ENCODE results near the gene ATXN7L2. TPM values are rescaled to one million over a fixed set of nuclear protein-coding genes. Genes with fewer than 3 reads are reported as not detected.
A peak's percentile ranks its signal among the peaks of the same experiment; 100 is the strongest.

ATXN7L2 gene
- total RNA-seq, 2 donors from 2014 or later: 2.5 to 3.4 TPM

DNA sequence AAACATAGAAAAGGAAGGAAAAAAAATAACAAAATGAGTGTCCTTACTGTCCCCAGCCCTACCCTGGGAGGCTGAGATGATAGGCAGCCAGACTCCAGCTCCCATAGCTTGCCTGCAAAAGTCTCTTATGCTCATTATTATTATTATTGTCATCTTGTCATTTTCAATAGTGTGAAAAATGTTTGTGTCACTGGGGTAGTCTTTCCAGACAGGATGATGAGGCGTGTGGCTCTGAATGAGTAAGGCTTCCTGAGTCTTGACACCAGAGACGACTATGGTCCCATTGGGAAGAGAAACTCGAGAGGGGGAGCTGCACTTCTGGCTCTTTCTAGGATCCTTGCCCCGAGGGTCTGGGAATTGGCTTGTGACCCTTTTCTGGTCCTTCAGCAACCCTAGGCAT, 9.1 kb downstream of the ATXN7L2 start:
- ATAC-seq (no peak), DNase-seq (no peak)
- intact Hi-C loops (cut with DNase I): loop anchor here in 1 of 2 donors (5.0 kb wide), 1 partner anchor 40 kb away; no protein-coding TSS in a partner anchor

DNA sequence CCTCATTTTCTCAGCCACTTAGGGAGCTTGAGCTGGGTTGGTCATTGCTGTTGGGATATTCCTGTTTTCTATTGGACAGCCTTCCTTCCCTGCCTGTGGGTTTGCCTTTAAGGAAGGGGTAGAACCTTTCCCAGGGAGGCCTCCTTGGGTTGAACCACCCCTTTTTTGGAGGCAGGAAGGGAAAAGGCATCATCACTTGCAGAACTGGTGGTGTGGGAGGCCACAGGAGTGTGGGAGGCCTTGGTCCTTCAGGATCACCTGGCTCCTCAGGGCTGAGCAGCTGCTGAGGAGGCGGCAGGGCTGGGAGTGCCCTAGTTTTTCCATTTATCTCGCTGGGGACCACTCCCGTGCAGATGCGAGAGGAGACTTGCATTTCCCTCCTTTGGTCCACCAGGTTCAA, 9.5 kb downstream of the ATXN7L2 start:
- intact Hi-C loops (cut with DNase I): loop anchor here in 1 of 2 donors (5.0 kb wide), 1 partner anchor 39 kb away; no protein-coding TSS in a partner anchor
- DNase-seq (no peak), ATAC-seq (no peak)

DNA sequence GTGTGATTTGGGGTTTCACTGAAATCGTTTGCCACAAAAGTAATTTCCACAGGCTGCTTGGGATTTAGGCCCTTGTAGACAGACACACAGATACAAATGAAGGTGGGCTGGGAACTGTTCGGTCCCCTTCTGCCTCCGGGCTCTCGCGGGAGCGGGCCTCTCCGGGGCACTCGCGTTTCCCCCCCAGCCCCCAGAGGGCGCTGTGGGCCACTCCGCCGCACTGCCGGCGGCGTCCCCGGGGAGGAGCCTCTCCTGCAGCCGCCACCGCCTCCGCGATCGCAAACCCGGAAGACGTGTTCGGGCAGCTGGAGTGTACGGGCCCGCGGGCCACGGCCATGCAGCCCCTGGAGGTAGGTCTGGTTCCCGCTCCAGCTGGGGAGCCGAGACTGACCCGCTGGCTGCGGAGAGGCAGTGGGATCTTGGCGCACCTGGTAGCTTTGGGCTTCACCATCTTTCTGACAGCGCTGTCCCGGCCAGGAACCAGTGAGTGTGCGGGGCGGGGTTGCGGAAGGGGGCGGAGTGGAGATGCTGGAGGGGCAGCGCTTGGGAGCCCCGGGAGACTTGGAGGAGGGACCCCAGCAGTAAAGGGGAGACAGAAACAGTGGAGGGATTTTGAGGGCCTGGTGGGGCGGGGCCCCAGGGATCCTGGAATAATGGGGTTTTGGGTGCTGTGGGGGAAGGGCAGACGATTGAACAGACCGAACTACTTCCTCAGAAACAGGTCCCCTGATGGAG, 10.3 kb downstream of the ATXN7L2 start, which contains the start of gene CYB561D1:
TSS of gene CYB561D1 (plus strand) at position 290 of the 735 bp plus-strand sequence. CDS start at position 336, 46 bp downstream.
- intact Hi-C loops (cut with DNase I): loop anchor here in 1 of 2 donors (5.0 kb wide), 1 partner anchor 38 kb away; no protein-coding TSS in a partner anchor
- DNase-seq: peak; percentile 91
- peak; percentile 91 to 94 for ATAC-seq

DNA sequence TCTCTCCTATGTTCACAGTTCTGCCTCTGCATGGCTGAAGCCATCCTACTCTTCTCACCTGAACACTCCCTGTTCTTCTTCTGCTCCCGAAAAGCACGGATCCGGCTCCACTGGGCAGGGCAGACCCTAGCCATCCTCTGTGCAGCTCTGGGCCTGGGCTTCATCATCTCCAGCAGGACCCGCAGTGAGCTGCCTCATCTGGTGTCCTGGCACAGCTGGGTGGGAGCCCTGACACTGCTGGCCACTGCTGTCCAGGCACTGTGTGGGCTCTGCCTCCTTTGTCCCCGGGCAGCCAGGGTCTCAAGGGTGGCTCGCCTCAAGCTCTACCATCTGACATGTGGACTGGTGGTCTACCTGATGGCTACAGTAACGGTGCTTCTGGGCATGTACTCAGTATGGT, 12.0 kb downstream of the ATXN7L2 start:
- ATAC-seq (no peak), DNase-seq (peak; percentile 22)
- intact Hi-C loops (cut with DNase I): no loop called here

DNA sequence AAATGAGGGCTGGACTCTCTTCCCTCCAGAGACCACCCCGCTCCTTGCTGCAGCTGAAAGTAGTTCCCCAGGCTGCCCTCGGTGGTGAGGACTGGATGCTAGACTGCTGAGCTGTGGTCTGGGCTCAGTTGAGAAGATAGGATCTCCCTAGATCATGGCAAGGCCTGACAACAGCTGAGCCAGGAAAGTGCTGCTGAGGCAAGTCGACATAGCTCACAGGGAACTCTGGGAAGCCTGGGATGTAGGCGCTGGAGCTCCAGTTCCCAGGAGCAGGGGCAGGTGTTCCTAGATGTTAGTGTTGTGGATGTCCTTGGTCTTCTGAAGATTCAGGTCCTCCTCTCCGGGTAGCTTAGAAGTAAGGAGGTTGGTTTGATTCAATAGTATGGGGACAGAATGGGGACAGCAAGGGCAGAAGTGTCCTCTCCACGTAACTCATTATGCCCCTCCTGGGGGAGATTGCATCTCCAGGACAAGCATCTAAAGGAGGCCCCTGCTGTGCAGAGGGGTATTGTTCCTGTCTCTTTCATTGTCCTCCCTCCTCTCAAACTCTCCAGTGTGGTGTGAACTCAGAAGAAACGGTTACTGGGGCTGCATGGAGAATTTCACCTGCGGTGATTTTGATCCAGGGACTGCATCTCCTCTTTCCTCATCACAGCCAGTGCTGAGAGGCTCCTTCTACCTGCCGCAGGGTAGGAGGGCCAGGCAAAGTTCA, 13.9 kb downstream of the ATXN7L2 start:
- no peak for ATAC-seq
- DNase-seq: no peak
- intact Hi-C loops (cut with DNase I): loop anchor here in 1 of 2 donors (2.0 kb wide), 1 partner anchor 33 kb away; no protein-coding TSS in a partner anchor

DNA sequence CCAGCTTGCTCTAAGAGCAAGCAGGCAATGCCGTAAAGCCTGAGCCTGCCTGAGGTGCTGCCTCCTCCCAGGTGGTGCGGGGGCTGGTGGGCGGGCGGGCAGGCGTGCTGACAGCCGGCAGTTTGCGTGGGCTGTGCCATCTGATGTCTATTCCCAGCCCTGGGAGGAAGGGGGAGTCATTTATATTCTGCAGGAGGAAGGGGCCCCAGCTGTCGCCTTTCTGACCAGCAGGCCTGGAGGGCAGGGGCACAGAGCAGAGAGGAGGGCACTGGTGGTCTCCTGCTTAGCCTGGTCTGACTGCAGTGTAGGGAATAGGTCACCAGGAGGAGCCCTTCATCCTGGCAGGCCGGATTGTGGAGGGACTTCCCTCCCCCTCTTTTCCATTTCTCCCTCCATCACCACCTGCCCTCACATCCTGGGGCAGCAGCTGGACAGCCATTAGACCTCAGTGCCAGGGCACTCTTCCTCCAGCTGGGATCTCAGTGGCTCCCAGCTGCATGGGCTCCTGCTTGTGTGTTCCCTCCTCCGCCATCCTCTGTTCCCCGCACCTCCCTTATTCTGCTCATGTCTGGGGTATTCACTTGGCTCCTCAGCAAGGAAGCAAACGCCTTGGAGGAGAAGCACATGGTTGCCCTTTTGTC, 14.6 kb downstream of the ATXN7L2 start:
- intact Hi-C loops (cut with DNase I): loop anchor here in 1 of 2 donors (2.0 kb wide), 1 partner anchor 33 kb away; no protein-coding TSS in a partner anchor
- ATAC-seq: peak in 1 of 2 donors; percentile 5
- DNase-seq: no peak

DNA sequence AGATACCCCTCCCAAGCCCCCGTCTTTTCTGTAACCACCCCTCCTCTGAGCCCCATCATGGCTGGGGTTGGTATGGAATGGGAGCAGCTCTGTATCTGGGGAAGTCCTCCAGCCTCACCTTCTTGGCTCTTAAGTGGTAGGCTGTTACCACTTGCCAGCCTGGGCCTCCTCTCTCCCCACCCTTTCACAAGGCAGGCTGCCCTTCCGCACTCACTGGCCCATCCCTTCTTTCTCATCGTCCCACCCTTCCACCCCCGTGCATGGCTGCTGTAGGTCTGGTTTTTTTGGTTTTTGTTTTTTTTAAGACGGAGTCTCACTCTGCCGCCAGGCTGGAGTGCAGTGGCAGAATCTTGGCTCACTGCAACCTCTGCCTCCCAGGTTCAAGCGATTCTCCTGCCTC, 15.4 kb downstream of the ATXN7L2 start:
- DNase-seq (no peak), ATAC-seq (peak in 1 of 2 donors; percentile 27)
- intact Hi-C loops (cut with DNase I): loop anchor here in 1 of 2 donors (2.0 kb wide), 1 partner anchor 32 kb away; no protein-coding TSS in a partner anchor

DNA sequence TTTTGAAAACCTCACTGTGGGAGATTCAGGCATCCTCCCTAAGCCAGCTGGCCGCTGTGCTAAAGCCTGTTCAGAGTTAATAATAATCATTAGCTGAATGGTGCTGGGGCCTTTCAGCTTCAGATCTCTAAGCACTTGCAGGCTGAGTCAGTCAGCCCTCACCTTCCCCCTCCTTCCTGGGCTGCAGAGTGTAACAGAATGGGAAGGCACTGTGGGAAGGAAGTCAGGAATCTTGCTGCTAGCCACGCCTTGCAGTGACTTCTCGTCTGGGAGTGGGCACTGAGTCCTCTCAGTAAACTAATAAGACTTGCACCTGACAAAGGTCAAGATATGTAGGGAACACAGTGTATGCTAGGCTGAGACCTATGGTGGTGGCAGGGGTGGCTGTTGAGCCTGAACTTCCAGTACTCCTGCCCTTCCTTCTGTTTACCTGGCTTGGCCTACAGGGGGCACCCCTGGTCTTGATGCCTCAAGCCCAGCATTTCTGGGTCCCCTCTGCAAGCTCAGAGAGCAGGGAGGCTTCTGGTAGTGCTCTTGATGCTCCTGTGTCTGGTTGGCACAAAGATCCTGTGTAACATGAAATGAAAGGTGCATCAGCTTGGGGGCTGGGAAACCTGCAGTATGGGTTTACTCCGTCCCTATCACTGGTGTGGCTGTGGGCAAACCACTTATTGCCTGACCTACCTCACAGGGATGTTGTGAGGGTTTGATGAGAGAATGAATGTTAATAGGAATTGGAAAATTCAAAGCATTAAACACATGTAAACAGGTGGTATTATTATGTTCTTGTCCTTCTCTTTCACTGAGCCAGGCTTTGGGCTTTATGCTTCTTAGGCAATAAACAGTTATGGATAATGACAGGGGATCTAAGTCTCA, 16.2 kb downstream of the ATXN7L2 start:
- DNase-seq (peak; percentile 45), ATAC-seq (peak in 1 of 2 donors; percentile 16)
- intact Hi-C loops (cut with DNase I): loop anchor here in 1 of 2 donors (2.0 kb wide), 1 partner anchor 31 kb away; no protein-coding TSS in a partner anchor

DNA sequence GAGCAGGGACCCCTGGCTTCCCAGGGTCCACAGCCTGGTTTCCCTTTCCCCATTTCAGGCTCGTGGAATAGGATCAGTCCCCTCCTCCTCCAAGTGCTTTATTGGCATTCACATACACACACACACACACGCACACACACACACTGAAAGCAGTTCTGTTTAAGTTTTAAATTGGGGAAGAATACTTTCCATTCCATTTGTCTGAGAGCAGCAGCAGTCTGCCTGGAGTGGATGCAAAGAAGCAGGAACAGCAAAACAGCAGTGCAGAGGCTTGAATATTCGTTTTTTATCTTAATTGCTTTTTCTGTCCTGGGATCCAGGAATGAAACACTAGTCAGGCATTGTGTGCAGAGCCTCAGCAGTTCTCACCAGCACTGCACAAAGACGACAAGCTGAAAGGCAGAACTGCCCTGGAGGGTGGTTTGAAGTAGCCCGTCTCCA, 17.3 kb downstream of the ATXN7L2 start:
- DNase-seq (no peak), ATAC-seq (no peak)
- intact Hi-C loops (cut with DNase I): no loop called here

DNA sequence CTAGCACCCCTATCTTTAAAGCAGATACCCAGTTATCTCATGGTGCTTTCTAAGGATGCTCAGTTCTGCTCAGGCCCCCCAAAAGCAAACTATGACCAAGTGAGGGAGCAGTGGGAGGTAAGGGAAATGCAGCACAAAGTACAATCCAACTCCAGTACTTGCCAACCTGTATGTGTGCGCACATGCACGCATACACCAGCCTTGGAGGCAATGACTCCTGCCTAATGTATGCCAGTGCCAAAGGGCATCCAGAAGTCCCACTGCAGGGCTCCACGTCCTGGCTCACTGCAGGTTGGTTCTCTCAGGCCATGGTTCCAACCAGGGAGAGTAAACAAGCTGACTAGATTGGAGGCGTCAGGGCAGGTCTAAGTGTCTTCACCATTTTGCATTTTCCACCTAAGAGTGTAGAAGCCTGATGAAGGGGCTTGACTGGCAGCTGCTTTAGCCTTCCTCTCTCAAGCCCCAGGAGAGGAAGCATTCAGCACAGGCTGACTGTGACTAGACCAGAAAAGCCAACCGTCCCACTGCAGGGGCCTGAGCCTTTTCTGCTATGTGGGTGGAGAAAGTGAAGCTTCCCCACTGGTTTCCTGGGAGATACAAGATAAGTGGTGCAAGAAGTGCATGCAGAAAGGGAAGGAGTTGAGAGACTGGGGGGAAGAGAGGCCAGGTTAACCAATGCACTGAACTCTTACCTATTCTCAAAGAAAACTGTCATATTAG, 18.1 kb downstream of the ATXN7L2 start:
- ATAC-seq (no peak), DNase-seq (no peak)
- intact Hi-C loops (cut with DNase I): no loop called here

DNA sequence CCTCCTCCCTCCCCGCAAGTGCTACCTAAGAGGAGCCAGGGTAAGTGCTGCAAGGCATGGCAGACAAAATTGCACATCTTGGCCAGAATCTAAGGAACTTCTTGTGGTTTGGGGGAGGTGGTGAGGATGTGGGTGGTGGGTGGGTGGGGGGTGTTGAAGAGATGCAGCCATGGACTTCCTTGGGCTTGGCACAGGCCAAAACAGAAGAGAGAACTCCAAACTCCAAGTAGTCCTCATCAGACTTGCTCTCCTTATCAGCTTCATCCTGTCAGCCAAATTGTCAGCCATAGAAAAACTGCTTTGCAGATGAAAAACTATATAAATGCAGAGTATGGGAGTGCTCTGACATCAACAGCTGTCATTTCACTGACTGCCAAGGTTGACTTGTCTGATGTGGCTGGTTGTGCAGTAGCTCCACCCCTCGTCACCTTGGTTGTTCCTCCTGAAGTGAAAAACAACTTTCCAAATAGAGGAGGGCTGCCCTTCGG, 18.7 kb downstream of the ATXN7L2 start:
- ATAC-seq (no peak), DNase-seq (no peak)
- intact Hi-C loops (cut with DNase I): no loop called here

DNA sequence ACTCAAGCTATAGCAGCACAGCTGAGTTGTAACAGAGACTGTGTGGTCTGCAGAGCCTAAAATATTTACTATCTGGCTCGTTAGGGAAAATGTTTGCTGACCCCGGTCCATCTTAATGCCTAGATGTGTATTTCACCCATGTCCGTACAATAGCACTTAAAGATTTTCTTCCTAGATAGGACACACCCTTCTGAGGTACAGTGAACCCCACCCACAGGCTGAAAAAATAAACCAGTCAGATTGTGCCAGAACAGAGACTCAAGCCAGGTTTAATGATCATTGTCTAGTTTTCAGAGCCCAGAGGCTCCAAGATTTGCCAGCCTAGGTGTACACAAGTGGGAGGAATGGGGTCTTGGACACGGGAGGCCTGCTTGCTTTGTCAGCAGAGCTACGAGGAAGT, 20.2 kb downstream of the ATXN7L2 start:
- no peak for DNase-seq
- no peak for ATAC-seq
- intact Hi-C loops (cut with DNase I): no loop called here

DNA sequence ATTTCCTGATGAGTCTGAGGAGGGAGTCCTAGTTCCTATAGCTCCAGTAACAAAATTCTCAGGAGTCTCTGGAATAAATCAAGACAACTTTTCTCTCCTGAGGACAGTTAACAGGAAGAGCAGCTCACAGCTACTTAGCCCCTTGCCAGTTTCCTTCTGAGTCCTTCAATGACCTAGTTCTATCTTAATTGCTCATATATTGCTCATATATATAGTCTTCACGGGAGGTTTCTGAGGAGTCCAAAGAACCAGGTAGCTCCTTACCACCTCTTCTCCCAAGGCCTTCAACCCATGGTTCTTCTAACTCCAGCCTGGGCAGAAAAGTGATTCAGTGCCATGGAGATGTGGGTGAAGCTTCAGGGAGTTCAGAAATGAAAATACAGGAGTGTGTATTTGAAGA, 21.3 kb downstream of the ATXN7L2 start:
- intact Hi-C loops (cut with DNase I): no loop called here
- no peak for DNase-seq

DNA sequence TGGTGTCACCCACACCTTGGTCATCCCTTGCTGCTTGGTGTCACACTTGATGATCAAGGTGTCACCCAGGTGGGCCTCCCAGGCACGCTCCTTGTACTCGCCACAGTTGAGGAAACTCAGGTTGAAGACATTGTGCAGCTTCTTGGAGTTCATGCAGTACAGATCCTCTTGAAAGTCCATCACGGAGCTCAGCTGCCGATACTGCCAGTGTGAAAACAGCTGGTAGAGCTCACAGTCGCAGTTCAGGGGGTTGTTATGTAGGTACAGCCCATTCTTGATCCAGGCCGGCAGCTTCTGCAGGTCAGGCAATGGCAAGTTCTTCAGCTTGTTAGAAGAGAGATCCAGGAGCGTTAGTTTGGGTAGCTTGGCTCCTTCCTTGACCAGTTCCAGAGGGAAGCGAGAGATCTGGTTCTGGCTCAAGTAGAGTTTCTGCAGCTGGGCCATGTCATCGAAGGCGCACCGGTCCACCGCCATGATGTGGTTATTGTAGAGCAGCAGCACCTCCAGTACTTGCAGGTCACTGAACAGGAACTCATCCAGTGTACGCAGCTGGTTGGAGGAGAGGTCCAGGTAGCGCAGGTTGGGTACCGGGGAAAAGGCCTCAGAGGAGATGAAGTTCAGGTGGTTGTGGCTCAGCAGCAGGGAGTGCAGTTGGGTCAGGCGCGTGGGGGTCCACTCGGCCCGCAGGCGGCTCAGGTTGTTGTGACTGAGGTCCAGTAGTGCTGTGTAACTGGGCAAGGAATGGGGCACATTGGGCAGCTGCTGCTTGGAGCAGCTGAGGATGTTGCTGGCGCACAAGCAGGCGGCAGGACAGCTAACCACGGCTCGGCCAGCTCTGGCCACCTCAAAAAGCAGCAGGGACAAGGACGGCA, 24.5 kb downstream of the ATXN7L2 start:
- peak; percentile 13 for DNase-seq
- intact Hi-C loops (cut with DNase I): no loop called here
- no peak for ATAC-seq

More for the DNA sequence above, 21.3 kb downstream of the ATXN7L2 start:
- no peak for ATAC-seq

DNA sequence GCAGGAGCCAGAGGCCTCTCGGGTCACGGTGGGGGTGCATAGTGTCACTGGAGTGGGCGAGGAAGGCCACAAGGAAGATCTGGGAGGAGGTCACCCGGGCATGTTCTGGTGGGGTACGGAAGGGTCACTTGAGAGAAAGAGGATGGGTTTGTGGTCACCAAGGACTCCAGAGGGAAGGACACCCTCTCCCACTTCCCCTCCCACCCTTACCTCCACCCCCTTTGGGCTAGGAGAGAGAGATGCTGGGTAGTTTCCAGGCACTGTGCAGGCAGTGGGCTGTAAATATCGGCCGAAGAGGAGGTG, 25.1 kb downstream of the ATXN7L2 start:
- intact Hi-C loops (cut with DNase I): no loop called here
- DNase-seq (peak; percentile 20), ATAC-seq (peak in 1 of 2 donors; percentile 13)

DNA sequence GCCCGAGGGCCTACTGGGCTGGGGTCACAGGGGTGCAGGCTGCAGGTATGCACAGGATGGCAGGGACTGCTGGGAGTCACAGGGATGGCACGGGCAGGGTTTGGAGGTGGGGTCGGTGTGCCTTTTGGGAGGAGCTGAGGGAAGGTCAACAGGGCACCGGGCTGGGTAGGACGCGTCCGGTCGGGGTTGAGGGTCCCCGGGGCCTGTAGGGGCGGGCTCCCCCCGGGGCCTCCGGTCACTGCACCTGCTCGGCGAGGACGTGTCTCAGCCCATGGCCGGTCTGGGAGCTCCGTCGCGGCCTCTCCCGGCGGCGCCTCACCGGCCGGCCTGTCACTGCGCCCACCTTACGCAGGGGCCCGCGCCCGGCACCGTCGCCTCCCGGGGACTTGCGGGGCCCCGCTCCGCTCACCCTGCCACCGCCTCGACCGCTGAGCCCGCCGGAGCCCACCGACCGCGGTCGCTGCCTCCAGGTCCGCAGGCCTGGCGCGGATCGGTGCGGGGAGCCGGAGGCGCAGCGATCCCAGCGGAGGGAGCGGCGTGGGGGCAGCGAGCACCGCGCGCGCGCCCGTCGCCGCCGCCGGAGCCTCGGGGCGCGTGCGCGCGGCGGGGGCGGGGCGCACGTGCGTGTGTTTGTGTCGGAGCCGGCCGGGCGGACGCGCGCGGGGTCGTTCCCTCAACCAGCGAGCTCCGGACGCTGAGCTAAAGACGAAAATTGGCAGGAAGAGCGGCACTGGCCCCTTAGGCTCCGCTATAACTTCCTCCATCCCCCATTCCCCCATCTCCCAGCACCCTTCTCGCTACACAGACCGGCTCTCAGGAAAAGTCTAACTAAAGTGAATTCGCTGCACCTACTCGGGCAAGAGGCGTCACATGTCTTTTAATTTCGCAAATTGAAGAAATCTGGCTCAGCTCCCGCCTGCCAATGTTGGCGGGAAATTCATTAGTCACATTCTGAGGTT, 25.8 kb downstream of the ATXN7L2 start, which contains the start of gene AMIGO1:
TSS of gene AMIGO1 (minus strand) at position 552 of the 959 bp plus-strand sequence. CDS start 815 bp downstream, outside the sequence.
- peak; percentile 87 to 88 for ATAC-seq
- intact Hi-C loops (cut with DNase I): no loop called here
- peak; percentile 78 for DNase-seq
